ENCODE results near the gene NAA80.
A peak's percentile ranks its signal among the peaks of the same experiment; 100 is the strongest.
"Not testable (repeated sequence)": the region's sequence is repeated elsewhere in the genome, so short reads cannot be mapped to it uniquely, and the experiment has no call there.

The NAA80 gene

DNA sequence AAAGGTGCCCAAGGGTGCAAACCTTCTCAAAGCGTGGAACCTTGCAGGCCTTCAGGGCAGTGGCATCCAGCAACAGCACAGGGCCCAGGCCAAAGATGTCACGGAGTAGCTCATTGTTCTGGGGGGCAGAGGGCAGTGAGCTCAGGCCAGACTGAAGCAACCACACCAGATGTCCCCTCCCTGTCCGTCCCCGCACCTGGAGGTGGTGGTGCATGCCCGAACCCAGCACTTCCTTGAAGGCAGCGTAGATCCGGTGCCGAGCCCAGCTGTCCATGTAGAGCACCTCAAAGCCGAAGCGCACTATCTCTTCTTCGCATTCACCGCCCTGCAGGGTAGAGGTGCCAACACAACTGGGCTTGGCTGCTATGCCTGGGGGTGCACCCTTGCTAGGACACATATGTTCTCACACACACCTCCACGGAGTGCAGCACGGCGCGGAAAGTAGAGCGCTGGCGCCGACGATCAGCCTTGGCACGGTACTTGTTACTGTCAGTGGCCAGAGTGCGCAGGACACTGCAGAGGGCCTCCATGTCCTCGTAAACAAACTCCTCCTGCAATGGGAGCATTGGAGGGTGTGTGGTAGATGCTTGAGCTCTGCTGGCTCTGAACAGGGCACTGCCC is 10.7 kb downstream of the NAA80 start:
- no peak for DNase-seq

DNA sequence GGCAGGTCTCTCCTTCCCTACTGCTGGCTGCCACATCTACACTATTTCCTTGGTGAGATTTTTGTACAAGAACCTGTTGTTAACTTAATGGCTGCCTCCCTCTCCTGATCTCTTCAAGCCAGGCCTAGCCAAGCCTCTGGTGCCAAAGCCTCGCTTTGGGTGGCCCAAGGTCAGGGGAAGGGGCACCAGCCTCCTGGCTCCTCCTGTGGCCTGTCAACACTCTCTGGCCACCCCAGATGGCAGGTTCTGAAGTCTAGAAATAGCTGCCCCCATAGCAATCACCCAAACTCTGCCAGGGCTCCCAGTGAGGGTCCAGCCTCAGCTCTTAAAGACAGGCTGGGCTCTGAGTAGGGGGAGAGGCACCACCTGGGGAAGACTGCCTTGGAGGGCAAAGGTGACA is 11.9 kb downstream of the NAA80 start:
- DNase-seq: no peak

DNA sequence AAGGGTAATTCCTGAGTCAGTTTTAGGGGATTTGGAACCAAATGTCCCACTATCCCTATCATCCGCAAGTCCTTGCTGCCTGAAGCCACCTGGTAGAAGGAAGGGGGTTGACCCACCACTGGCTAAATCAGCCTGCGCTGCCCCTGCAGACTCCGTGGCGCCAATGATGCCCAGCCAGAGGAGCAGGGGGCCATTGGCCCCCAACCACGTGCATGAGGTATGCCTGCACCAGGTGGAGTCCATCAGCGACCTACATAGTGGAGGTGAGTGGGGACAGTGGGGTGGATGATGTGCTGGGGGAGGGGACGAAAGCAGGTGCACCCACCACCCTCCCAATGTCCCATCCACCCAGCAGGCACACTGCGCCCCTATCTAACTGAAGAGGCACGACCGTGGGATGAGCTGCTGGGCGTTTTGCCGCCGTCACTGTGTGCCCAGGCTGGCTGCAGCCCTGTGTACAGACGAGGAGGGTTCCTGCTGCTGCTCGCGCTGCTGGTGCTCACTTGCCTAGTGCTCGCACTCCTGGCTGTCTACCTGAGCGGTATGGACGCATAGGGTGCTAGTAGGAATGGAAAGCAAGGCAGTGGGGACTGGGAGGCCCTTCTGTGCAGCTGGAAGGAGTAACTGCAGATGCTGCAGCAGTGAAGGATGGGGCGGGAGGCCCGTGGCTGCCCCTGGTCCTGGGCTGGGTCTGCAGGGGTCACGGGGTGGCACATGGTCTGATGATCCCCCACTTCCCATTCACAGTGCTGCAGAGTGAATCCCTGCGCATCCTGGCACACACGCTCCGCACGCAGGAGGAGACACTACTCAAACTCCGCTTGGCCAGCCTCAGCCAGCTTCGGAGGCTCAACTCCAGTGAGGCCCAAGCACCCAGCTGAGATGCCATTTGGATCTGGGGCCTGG is 12.6 kb downstream of the NAA80 start:
- DNase-seq: no peak

DNA sequence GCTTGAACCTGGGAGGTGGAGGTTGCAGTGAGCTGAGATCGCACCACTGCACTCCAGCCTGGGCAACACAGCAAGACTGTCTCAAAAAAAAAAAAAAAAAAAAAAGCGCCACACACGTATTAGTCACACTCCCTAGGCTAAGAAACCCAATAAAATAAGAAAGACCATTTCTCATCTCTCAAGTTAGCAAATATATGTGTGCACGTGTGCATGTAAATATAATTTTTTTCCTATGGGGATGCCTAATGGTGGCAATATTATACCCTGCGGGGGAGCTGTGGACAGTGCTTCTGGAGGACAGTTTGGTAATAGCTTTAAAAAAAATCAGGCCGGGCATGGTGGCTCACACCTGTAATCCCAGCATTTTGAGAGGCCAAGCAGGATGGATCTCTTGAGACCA is 15.1 kb downstream of the NAA80 start:
- not testable (repeated sequence) for DNase-seq

DNA sequence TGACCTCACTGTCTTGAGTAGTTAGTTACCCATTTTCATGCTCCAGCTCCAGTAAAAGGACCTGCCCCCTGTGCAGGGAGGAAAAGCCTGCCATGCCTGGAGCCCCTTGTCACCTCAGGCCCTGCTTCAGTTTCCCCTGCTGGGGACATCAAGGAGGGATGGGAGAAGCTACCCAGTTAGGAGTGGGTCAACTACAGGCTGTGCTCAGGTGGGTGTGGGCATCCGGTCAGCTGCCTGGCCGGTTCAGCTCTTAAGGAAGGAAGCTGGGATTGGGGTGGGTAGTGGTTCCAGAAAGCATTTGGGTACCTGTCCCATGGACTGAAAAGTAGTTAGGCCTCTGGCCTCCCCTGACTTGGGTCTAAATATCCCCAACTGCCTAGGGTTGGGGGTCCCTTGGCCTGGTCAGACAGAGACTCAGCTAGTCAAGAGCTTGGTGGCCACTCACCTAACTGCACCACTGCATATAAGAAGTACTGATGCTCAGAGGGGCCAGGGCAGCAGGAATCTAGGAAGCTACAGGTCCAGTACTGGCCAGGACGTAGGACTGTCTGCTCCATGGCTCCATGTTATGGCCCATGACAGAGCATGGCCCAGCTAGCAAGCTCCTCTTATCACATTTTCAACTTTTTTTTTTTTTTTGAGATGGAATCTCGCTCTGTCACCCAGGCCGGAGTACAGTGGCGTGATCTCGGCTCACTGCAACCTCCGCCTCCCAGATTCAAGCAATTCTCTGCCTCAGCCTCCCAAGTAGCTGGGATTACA is 19.8 kb downstream of the NAA80 start:
- DNase-seq: no peak

DNA sequence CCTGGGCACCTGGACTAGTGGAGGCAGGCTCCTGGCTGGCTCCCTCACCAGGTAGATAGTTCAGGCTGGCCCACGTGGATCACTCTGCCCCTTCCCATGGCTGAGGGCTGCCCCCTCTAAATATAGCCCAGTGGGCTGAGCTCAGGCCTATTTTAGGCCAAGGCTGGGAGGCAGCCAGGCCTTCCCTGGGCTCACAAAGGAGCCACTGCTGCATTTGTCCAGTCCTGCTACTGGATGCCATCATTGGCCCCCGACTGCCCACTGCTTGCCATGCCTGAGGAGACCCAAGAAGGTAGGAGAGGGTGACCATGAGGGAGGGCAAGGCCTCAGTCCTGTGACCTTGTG is 20.4 kb downstream of the NAA80 start, which contains the start of gene LSMEM2:
Gene LSMEM2 (plus strand): TSS at position 208 of the 345 bp plus-strand sequence. CDS start 27 bp downstream, at position 235.
- no peak for DNase-seq

DNA sequence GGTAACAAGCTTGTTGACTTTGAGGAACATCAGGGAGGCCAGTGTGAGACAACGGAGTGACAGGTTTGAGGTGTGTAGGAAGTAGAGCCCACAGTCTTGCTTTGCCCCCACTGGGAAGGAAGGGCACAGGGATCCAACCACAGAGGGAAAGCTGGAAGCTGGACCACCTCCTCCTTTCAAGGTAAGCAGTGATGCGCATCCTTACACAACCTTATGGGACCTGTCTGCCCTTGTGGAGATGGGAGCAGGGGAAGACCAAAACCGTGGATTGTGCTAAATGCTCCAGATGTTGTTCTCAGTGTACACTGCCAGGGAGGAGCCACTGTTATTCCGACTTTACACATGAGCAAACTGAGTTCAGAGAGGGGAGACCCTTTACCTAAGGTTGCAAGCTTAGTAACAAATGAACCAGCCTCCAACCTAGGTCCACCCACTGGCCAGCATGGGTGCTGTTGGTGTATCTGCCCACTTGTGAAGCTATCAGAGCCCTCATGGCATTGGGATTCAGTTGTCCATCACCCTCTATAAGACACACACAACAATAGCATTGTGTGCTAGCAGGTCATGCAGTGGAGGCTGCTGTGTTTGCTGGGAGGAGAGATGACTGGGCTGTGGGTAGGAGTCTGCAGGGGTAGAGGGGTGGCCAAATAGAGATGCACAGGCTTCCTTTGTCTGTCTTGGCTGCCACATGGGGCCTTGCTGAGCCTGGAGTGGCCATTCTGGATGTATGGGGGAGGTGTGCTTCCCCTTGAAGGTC is 20.9 kb downstream of the NAA80 start:
- DNase-seq: no peak

DNA sequence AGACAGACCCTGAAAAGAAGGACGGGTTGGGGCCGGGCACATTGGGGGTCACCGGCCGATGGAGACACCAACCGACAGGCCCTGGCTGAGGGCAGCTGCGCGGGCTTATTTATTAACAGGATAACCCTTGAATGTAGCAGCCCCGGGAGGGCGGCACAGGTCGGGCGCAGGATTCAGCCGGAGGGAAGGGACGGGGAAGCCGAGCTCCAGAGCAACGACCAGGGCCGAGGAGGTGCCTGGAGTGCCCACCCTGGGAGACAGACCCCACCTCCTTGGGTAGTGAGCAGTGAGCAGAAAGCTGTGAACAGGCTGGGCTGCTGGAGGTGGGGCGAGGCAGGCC is 22.5 kb downstream of the NAA80 start:
- DNase-seq: no peak

DNA sequence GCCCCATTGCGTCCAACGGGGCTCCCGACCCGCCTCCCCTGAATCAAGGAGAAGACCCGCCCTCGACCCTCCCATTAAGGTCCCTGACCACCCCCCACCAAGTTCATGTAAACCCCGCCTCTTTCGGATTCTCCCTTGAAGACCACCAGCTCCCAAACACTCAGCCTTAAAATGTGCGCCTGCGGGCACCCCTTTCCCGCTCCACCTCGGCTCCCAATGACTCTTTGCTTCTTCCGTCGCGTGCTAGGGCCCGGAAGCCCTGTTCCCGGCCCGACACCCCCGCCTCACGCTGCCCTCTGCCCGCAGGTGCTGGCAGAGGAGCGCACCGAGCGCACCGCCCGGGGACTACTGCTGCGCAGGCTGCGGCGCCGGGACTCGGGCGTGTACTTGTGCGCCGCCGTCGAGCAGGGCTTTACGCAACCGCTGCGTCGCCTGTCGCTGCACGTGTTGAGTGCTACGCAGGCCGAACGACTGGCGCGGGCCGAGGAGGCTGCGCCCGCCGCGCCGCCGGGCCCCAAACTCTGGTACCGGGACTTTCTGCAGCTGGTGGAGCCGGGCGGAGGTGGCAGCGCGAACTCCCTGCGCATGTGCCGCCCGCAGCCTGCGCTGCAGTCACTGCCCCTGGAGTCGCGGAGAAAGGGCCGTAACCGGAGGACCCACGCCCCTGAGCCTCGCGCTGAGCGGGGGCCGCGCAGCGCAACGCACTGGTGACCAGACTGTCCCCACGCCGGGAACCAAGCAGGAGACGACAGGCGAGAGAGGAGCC is 23.0 kb downstream of the NAA80 start:
- DNase-seq: peak; percentile 57

DNA sequence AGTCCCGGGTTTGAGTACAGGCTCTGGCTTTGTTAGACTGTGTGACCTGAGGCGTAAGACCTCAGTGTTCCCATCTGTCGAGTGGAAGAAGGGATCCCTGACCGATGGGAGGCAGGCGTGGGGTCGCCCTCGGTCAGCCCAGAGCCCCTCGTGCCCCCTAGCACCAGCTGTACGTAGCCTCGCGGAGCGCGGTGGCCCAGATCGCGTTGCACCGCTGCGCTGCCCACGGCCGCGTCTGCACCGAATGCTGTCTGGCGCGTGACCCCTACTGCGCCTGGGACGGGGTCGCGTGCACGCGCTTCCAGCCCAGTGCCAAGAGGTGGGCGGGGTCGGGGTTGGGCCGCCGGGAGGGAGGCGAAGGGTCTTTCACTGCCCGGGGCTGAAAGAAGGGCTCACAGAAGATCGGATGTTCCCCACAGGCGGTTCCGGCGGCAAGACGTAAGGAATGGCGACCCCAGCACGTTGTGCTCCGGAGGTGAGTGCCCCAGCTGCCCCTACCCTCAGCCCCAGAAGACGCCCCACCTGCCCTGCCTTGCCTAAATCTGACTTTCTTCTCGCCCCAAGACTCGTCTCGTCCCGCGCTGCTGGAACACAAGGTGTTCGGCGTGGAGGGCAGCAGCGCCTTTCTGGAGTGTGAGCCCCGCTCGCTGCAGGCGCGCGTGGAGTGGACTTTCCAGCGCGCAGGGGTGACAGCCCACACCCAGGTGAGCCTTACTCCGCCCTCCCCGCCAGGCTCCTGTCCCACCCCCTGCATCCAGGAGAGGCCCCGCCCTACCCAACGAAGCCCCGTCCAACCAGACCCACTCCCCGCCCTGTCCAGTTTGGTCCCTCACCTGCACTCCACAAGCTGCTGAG is 23.8 kb downstream of the NAA80 start:
- DNase-seq: no peak

DNA sequence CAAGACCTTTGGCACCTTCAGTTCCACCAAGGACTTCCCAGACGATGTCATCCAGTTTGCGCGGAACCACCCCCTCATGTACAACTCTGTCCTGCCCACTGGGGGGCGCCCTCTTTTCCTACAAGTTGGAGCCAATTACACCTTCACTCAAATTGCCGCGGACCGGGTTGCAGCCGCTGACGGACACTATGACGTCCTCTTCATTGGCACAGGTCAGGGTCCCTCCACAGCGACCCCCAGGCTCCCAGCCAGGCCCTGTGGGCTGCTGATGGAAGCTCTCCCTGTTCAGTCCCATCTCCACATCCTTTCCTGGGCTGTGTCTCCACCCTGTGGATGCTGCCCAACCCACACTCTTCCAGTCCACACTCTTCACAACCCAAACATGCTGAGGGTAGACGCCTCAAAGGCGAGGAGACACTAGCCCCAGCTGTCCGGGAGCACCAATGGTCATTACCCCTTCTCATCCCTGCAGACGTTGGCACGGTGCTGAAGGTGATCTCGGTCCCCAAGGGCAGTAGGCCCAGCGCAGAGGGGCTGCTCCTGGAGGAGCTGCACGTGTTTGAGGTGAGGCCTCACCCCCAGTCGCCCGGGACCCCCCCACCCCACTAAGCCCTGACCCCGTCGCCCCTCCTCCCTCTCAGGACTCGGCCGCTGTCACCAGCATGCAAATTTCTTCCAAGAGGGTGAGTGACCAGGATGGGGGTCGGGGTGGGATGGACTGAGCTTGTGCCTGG is 24.7 kb downstream of the NAA80 start:
- peak; percentile 85 for DNase-seq

DNA sequence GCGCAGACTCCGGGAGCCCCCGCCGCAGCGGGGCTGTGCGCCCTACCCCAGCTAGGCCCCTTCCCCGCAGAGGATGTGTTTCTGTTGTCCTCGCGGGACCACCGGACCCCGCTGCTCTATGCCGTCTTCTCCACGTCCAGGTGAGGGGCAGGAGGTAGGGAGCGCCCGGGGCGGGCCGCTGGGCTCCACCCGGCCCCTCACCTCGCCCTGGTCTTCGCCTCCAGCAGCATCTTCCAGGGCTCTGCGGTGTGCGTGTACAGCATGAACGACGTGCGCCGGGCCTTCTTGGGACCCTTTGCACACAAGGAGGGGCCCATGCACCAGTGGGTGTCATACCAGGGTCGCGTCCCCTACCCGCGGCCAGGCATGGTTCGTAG is 25.5 kb downstream of the NAA80 start:
- no peak for DNase-seq

DNA sequence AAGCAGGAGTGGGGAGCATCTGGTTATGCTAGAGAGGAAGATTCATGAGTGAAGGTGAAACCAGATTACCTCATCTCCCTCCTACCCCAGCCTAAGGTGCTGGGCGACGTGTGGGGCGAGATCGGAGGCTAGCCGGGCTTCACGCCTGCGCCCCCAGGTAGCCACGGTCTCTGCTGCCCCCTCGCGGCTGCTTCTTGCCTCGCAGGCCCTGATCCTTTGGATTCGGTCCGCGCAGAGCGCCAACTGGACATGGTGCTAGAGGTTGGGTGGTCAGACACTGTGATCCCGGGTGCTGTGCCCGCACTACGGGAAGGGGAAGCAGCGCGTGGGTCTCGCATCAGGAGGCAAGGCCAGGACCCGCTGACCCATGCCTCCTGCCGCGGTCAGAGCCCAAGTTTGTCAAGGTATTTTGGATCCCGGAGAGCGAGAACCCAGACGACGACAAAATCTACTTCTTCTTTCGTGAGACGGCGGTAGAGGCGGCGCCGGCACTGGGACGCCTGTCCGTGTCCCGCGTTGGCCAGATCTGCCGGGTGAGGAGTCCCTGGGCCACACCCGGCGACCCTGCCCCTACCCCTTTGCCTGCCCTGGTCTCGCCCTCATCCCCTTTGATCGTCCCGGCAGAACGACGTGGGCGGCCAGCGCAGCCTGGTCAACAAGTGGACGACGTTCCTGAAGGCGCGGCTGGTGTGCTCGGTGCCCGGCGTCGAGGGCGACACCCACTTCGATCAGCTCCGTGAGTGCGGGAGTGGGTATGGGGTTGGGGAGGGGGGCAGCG is 26.1 kb downstream of the NAA80 start:
- peak; percentile 92 for DNase-seq

DNA sequence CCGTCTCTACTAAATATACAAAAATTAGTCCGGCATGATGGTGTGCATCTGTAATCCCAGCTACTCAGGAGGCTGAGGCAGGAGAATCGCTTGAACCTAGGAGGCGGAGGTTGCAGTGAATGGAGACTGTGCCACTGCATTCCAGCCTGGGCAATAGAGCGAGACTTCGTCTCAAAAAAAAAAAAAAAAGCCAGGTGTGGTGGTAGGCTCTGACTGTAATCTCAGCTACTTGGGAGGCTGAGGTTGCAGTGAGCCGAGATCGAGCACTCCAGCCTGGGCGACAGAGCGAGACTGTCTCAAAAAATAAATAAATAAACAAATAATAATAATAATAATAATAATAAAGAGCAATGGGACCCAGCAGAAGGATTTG is 26.7 kb downstream of the NAA80 start:
- DNase-seq: not testable (repeated sequence)

DNA sequence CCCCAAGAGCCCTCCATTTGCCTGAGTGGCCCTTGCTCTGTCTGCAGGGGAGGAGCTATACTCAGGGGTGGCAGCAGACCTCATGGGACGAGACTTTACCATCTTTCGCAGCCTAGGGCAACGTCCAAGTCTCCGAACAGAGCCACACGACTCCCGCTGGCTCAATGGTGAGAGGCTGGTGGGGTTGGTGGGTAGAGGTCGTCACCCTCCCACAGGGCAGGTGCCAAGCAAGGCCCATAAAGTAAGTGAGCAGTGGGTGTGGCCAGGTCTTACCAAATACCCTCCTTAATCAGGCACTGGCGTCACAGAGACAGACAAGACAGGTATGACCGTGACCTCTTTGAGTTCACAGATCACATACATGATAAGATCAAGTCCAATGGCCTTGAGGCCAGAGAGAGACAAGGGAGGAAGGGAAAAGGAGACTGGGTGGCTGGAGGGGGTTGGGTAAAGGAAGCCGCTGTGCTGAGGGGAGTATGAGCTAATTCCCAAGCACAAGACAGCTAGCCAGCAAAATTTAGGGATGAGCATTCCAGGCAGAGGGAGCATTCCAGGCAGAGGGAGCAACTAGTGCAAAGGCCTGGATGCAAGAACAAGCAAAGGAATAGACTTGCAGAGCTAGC is 27.8 kb downstream of the NAA80 start:
- DNase-seq: no peak

DNA sequence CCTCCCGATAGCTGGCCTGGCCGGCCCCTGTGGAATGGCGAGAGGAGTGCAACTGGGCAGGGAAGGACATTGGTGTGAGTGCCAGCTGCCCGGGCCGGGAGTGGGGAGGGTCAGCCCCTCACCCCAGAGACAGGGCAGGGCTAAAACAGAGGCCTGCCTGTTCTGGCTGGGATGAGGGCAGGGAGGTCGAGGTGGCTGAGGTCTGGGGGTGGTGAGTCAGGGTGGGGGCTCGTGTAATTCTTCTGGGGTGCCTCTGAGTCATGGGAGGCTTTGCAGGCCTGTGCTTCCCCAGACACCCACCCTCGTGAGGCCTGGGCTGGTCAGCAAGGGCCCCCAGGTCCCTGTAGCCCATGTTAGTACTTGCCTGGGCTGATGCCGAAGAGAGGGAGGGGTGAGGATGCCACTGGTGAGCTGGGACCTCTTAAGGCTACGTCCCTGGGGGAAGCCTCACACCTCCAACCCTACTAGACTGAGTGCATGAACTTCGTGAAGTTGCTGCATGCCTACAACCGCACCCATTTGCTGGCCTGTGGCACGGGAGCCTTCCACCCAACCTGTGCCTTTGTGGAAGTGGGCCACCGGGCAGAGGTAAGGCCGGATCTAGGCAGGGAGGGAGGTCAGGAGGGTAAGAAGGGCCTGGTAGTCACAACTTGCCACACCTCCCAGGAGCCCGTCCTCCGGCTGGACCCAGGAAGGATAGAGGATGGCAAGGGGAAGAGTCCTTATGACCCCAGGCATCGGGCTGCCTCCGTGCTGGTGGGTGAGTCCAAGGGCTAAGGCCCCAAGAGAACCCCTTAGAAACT is 28.6 kb downstream of the NAA80 start:
- DNase-seq: no peak

DNA sequence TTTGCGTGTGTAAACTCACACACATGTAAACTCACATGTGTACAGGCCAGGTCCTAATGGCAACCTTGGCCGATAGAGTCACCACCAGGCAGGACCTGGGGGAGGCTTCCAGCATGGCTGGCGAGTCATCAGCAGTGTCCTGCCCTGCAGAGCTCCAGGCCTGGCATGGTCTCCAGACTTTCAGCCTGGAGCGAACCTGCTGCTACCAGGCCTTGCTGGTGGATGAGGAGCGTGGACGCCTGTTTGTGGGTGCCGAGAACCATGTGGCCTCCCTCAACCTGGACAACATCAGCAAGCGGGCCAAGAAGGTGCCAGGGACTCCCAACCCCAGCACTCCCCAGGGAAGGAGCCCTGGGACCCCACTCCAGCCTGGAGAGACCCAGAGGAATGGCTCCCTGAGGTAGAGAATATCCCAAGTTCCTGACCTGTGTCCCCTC is 29.2 kb downstream of the NAA80 start:
- DNase-seq: no peak

DNA sequence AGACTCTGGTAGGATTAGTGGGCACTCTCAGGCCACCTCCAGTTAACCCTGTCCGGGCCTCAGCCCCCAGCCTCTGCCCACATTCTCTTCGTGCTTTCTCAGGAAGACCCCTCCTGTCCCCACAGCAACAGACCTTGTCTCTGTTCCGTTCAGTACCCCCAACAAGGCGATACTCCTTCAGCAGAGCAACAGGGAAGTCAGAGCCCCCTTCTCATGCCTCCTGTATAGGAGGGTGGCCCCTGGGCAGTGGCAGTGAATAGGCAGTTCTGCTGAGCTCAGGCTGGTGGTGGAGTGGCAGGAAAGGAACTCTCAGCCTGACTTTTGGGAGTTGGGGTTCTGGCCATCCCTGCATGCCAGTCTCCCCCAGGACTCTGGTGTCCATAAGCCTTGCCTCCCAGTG is 29.7 kb downstream of the NAA80 start:
- no peak for DNase-seq

Measured in stimulated activated CD4-positive, alpha-beta T cell treated with anti-CD3 and anti-CD28 coated beads, Interleukin-15, amount 100 ng/mL, for 24 hours (primary cell).